Esophagus squamous epithelium (tissue), 5 donors: ENCODE results near the gene C1orf174. TPM values are rescaled to one million over a fixed set of nuclear protein-coding genes. Genes with fewer than 3 reads are reported as not detected.

Experiments
- DNase-seq: peaks from one replicate; lab custom pipeline; 2025; lab: John Stamatoyannopoulos, UW
- H3K27ac ChIP-seq, 4 donors: fragments of 200-600 bp; sonication (generic); one replicate each; pipeline ENCODE4 v1.5.1; 2016 to 2019; ENCODE audit warnings: mild to moderate bottlenecking in 1 of 4
- H3K27me3 ChIP-seq, 4 donors: fragments of 200-600 bp; sonication (generic); 1 replicate in 3 of 4; 2 replicates in 1 of 4; pipeline versions ENCODE4 v1.5.1 to v1.6.0; 2017 to 2021; ENCODE audit warnings: antibody characterized with exemption in 1 of 4
- H3K36me3 ChIP-seq, 3 donors: fragments of 200-600 bp; sonication (generic); one replicate each; pipeline ENCODE4 v1.5.1; 2016 to 2019
- H3K4me1 ChIP-seq, 3 donors: fragments of 200-600 bp; sonication (generic); one replicate each; pipeline ENCODE4 v1.5.1; 2017 to 2019
- H3K4me3 ChIP-seq, 4 donors: fragments of 200-600 bp; sonication (generic); 1 replicate in 3 of 4; 2 replicates in 1 of 4; pipeline ENCODE4 v1.5.1; 2016 to 2019; ENCODE audit warnings: mild to moderate bottlenecking in 2 of 4, moderate library complexity in 1 of 4
- H3K9me3 ChIP-seq, 3 donors: fragments of 200-600 bp; sonication (generic); one replicate each; pipeline ENCODE4 v1.5.1; 2016 to 2019
- POLR2A ChIP-seq, 4 donors: fragments of 450-650 bp; IDR thresholded peaks; one replicate each; pipeline ENCODE4 v1.6.1; 2017; ENCODE audit warnings: antibody characterized with exemption in 4 of 4, mild to moderate bottlenecking in 4 of 4, moderate library complexity in 3 of 4
- WGBS, 2 donors: methylation state at CpG; one replicate each; pipeline ENCODE4 v1.1.5; 2018; 5-methylcytosine and 5-hydroxymethylcytosine counted together
- intact Hi-C: fragments of 100-400 bp; cut with DNase I; formaldehyde crosslinking; loops from one replicate; pipeline ENCODE4 v1.15.0; 2022
- total RNA-seq, 4 donors: library from RNA; depleted of rRNA; stranded (reverse); fragments of >200 nt; gene quantifications; one replicate each; pipeline ENCODE4 v1.1.0, GENCODE V29; 2016
- TF ChIP-seq, protein P1 (sequence below), 6 experiments: fragments of 450-650 bp in 4 of 6; fragments of 200-600 bp in 2 of 6; sonication (generic) in 2 of 6; IDR thresholded peaks; one replicate each; pipeline ENCODE4 v1.5.1; 2016 to 2019; ENCODE audit warnings: antibody characterized with exemption in 6 of 6, mild to moderate bottlenecking in 4 of 6, moderate library complexity in 4 of 6
- donor health status: DM: yes; HTN: yes; CAD: no.

The C1orf174 gene
- total RNA-seq, 4 donors from 2014 or later: 14.1 to 25.4 (median 23.9) TPM

- DNase-seq: no peak
- WGBS, 2 donors: 53 to 83% methylated on average over 4 to 12 of the region's 25 CpGs
Observed at GRCh38 chr1:3923378-3924185, 23.5 kb upstream of the C1orf174 start.

DNA sequence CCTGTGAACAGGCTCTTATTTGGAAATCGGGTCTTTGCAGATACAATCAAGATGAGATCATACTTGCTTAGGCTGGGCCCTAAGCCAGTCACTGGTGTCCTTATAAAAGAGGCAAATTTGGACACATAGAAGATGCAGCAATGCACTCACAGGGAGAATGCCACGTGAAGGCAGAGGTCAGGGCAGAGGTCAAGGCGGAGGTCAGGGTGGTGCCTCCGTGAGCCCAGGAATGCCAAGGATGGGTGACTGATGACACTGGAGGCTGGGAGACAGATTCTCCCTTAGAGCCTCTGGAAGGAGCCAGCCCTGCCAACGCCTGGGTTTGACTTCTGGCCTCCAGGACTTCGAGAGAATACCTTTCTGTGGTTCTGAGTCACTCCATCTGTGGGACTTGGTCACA, 22.8 kb upstream of the C1orf174 start:
- peaks cover 0 to 50% (median 0%) of the 10 kb centered on the region in 4 donors for H3K27me3 ChIP-seq
- intact Hi-C loops: no loop called here
- DNase-seq: no peak
- no peaks in the 10 kb centered on the region for H3K9me3 ChIP-seq
- no peaks in the 10 kb centered on the region for H3K4me1 ChIP-seq
- H3K27ac ChIP-seq: no peak overlapping the region
- no peaks in the 10 kb centered on the region for H3K36me3 ChIP-seq
- TF ChIP-seq POLR2A (IDR thresholded peaks at IDR 0.05): no peak
- H3K4me3 ChIP-seq: no peak overlapping the region
- WGBS, 2 donors: 57 to 59% methylated on average over 4 to 6 of the region's 6 CpGs

More at GRCh38 chr1:3923378-3924185, 23.5 kb upstream of the C1orf174 start:
- no peak overlapping the region for H3K4me3 ChIP-seq
- no peaks in the 10 kb centered on the region for H3K36me3 ChIP-seq
- intact Hi-C loops: no loop called here
- H3K27me3 ChIP-seq: peaks cover 0 to 46% (median 0%) of the 10 kb centered on the region in 4 donors
- H3K27ac ChIP-seq: no peak overlapping the region
- H3K9me3 ChIP-seq: no peaks in the 10 kb centered on the region
- H3K4me1 ChIP-seq: no peaks in the 10 kb centered on the region
- TF ChIP-seq, protein P1, sequence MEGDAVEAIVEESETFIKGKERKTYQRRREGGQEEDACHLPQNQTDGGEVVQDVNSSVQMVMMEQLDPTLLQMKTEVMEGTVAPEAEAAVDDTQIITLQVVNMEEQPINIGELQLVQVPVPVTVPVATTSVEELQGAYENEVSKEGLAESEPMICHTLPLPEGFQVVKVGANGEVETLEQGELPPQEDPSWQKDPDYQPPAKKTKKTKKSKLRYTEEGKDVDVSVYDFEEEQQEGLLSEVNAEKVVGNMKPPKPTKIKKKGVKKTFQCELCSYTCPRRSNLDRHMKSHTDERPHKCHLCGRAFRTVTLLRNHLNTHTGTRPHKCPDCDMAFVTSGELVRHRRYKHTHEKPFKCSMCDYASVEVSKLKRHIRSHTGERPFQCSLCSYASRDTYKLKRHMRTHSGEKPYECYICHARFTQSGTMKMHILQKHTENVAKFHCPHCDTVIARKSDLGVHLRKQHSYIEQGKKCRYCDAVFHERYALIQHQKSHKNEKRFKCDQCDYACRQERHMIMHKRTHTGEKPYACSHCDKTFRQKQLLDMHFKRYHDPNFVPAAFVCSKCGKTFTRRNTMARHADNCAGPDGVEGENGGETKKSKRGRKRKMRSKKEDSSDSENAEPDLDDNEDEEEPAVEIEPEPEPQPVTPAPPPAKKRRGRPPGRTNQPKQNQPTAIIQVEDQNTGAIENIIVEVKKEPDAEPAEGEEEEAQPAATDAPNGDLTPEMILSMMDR (IDR thresholded peaks at IDR 0.05): no peak
- no peak for TF ChIP-seq POLR2A (IDR thresholded peaks at IDR 0.05)

DNA sequence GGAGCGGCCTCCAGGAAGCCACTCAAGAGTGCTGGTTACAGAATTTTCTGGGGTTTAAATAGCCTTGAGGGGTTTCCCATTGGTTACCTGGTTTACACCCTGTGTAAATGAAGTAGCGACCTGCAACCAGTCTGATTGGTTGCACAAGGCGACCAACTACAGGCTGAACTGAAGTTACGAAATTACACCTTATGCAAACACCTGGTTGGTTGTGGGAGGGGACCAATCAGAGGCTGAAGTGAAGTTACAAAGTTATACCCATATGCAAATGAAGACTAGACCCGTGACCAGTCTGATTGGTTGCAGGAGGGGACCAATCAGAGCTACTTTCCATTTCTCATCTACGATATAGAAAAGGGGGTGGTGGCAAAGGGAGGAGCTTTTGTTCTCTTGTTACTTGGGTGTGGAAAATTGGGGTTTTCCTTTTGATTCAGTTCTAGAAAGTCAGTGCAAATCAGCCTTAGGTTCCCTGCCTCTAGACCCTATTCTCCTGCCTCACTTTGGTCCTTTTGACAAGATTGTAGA, 22.2 kb upstream of the C1orf174 start:
- no peak overlapping the region for H3K27ac ChIP-seq
- DNase-seq: no peak
- no peaks in the 10 kb centered on the region for H3K9me3 ChIP-seq
- H3K27me3 ChIP-seq: peaks cover 0 to 52% (median 0%) of the 10 kb centered on the region in 4 donors
- WGBS, 2 donors: 69 to 70% methylated on average over 4 to 6 of the region's 6 CpGs
- intact Hi-C loops: no loop called here
- no peak overlapping the region for H3K4me3 ChIP-seq
- no peak for TF ChIP-seq POLR2A (IDR thresholded peaks at IDR 0.05)
- TF ChIP-seq, protein P1 (IDR thresholded peaks at IDR 0.05): no peak
- H3K36me3 ChIP-seq: no peaks in the 10 kb centered on the region
- H3K4me1 ChIP-seq: no peaks in the 10 kb centered on the region

GRCh38 chr1:3921765-3922164, 21.7 kb upstream of the C1orf174 start:
- H3K36me3 ChIP-seq: no peaks in the 10 kb centered on the region
- TF ChIP-seq, protein P1 (IDR thresholded peaks at IDR 0.05): no peak
- no peak for TF ChIP-seq POLR2A (IDR thresholded peaks at IDR 0.05)
- DNase-seq: no peak
- 64 to 66% methylated on average over 7 to 8 of the region's 8 CpGs for WGBS, 2 donors
- intact Hi-C loops: no loop called here
- H3K4me3 ChIP-seq: no peak overlapping the region
- H3K9me3 ChIP-seq: no peaks in the 10 kb centered on the region
- H3K27ac ChIP-seq: no peak overlapping the region
- peaks cover 0 to 52% (median 0%) of the 10 kb centered on the region in 4 donors for H3K27me3 ChIP-seq
- H3K4me1 ChIP-seq: no peaks in the 10 kb centered on the region

GRCh38 chr1:3919706-3920105, 19.6 kb upstream of the C1orf174 start:
- Histone ChIP-seq H3K9me3 (no peaks in the 10 kb centered on the region), H3K27ac (no peak overlapping the region), H3K4me3 (no peak overlapping the region), H3K27me3 (peaks cover 0 to 44% (median 0%) of the 10 kb centered on the region in 4 donors), H3K36me3 (no peaks in the 10 kb centered on the region), H3K4me1 (no peaks in the 10 kb centered on the region)
- 70 to 95% methylated on average over 3 of the region's 5 CpGs for WGBS, 2 donors
- no peak for TF ChIP-seq POLR2A (IDR thresholded peaks at IDR 0.05)
- TF ChIP-seq, protein P1 (IDR thresholded peaks at IDR 0.05): no peak
- intact Hi-C loops: loop anchor here (10.0 kb wide), 1 partner anchor 735 kb away; the partner anchor contains the start of gene AJAP1
- no peak for DNase-seq
